ENCODE measurements around the gene KRTAP2-4. TPM values are rescaled to one million over a fixed set of nuclear protein-coding genes. Genes with fewer than 3 reads are reported as not detected.
"Not testable (repeated sequence)": the region's sequence is repeated elsewhere in the genome, so short reads cannot be mapped to it uniquely, and the experiment has no call there.

KRTAP2-4 gene
- total and polyA plus RNA-seq, 7 donors, result not detected

DNA sequence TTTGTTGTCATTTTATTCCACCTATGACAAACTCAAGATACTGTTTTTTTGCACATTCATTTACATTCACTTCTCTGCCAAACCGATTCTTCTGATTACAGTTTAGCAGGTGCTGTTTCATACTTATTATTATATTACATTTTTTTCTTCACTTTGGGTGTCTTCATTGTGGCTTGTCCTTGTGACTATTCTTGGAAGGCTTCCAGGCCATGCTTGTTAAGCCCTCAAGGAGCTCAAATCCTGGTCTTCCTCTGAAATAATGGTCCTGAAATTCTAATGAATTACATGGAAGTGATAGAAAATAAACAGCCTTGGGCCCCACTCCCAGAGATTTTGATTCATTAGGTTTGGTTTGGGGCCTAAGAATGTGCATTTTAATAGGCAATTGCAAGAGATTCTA lies 1.4 kb downstream of the KRTAP2-4 start:
- no peaks in the 10 kb centered on the region for H3K27me3 ChIP-seq
- no peak for DNase-seq
- no peak overlapping the region for H3K4me3 ChIP-seq
- H3K27ac ChIP-seq, result no peak overlapping the region
- no peaks in the 10 kb centered on the region for H3K36me3 ChIP-seq
- TF ChIP-seq POLR2A (IDR thresholded peaks at IDR 0.05), result no peak
- no peak for TF ChIP-seq POLR2AphosphoS5 (IDR thresholded peaks at IDR 0.05)
- TF ChIP-seq, protein P1, sequence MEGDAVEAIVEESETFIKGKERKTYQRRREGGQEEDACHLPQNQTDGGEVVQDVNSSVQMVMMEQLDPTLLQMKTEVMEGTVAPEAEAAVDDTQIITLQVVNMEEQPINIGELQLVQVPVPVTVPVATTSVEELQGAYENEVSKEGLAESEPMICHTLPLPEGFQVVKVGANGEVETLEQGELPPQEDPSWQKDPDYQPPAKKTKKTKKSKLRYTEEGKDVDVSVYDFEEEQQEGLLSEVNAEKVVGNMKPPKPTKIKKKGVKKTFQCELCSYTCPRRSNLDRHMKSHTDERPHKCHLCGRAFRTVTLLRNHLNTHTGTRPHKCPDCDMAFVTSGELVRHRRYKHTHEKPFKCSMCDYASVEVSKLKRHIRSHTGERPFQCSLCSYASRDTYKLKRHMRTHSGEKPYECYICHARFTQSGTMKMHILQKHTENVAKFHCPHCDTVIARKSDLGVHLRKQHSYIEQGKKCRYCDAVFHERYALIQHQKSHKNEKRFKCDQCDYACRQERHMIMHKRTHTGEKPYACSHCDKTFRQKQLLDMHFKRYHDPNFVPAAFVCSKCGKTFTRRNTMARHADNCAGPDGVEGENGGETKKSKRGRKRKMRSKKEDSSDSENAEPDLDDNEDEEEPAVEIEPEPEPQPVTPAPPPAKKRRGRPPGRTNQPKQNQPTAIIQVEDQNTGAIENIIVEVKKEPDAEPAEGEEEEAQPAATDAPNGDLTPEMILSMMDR (IDR thresholded peaks at IDR 0.05), result no peak
- TF ChIP-seq EP300 (IDR thresholded peaks at IDR 0.05), result no peak
- peaks cover 0 to 20% (median 9%) of the 10 kb centered on the region in 4 donors for H3K4me1 ChIP-seq
- H3K9me3 ChIP-seq, result no peaks in the 10 kb centered on the region
- intact Hi-C loops (cut with DNase I), result no loop called here
- 64 to 65% methylated on average over 1 of the region's 1 CpG for WGBS, 2 donors

DNA sequence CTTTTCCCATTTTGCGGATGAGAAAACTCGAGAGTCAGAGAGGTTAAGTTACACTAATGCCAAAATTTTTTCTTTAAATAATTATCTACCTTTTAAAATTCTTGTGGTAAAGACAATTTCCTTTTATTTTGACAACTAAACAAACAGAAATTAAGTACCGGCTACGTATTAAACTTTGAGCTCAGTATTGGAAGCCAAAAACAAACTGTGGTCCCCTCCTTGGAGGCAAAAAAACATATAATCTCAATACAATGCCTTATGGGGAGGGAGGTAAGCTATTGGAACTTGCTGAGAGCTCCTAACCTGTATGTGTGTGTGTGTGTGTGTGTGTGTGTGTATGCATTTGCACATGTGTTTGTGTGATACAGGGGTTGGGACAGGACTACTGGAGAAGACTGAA lies 2.2 kb downstream of the KRTAP2-4 start:
- no peak overlapping the region for H3K27ac ChIP-seq
- no peak for DNase-seq
- 61 to 72% methylated on average over 4 of the region's 4 CpGs for WGBS, 2 donors
- no peaks in the 10 kb centered on the region for H3K9me3 ChIP-seq
- H3K4me1 ChIP-seq, result peaks cover 0 to 21% (median 9%) of the 10 kb centered on the region in 4 donors
- no peak overlapping the region for H3K4me3 ChIP-seq
- no peaks in the 10 kb centered on the region for H3K27me3 ChIP-seq
- intact Hi-C loops (cut with DNase I), result no loop called here
- H3K36me3 ChIP-seq, result no peaks in the 10 kb centered on the region
- no peak for TF ChIP-seq POLR2A (IDR thresholded peaks at IDR 0.05)
- TF ChIP-seq EP300 (IDR thresholded peaks at IDR 0.05), result no peak
- no peak for TF ChIP-seq POLR2AphosphoS5 (IDR thresholded peaks at IDR 0.05)
- TF ChIP-seq, protein P1 (IDR thresholded peaks at IDR 0.05), result no peak

DNA sequence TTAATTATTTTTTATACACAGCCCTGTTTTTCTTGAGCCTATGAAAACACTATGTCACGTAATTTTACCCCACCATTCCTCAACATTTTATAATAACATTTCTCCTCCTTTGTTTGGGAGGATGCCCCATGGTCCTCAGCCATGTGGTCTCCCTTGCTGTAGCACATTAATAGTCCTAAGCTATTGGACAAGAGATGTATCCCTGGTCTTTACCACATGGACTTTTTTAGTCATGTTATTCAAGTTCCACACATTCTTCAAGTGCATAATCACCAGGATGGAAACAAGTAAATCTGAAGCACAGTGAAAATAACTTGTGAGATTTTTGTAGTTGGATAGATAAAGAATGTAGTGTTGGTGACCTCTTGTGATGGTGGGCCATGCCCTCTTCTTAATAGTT lies 3.7 kb downstream of the KRTAP2-4 start:
- TF ChIP-seq EP300 (IDR thresholded peaks at IDR 0.05), result no peak
- H3K27ac ChIP-seq, result no peak overlapping the region
- H3K4me1 ChIP-seq, result peaks cover 0 to 21% (median 9%) of the 10 kb centered on the region in 4 donors
- no peak for DNase-seq
- no peaks in the 10 kb centered on the region for H3K27me3 ChIP-seq
- no peaks in the 10 kb centered on the region for H3K9me3 ChIP-seq
- intact Hi-C loops (cut with DNase I), result no loop called here
- H3K36me3 ChIP-seq, result no peaks in the 10 kb centered on the region
- 63 to 76% methylated on average over 1 of the region's 1 CpG for WGBS, 2 donors
- H3K4me3 ChIP-seq, result no peak overlapping the region

DNA sequence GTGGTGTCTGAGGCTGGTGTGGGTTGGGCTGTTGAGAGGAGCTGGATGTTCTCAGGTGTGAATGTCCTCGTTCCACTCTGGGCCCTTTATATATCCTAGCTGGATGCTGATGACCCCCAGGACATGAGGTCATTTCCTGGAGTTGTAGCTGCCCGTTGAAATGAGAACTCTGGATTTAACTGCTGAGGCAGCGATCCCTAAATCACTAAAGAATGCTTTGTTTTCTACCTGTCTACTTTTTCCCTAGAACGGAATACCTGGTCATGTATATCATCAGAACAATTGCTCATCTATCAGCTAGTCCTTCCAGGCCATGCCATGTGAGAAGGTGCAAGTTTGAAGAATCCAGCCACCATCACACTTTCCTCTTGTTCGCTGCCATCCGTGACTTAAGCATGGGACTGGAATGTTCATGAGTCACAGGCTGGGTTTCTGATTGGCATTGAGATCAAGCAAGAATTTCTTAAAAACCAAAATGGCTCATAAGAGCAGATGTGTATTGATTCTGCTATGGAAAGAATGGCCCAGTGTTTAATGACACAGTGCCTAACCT lies 5.6 kb downstream of the KRTAP2-4 start, which contains the start of gene KRTAP2-3:
TSS of gene KRTAP2-3 (minus strand) at position 63 of the 553 bp plus-strand sequence. CDS start 64 bp downstream, outside the sequence.
- Histone ChIP-seq H3K27ac (no peak within 1 kb of the TSS), H3K4me1 (peaks cover 0 to 21% (median 9%) of the 10 kb centered on the region in 4 donors), H3K36me3 (no peaks in the 10 kb centered on the region), H3K27me3 (no peaks in the 10 kb centered on the region), H3K4me3 (no peak within 1 kb of the TSS), H3K9me3 (no peaks in the 10 kb centered on the region)
- intact Hi-C loops (cut with DNase I), result no loop called here
- DNase-seq, result no peak
- WGBS, 2 donors, result 69 to 70% methylated on average over 6 of the region's 6 CpGs
- no peak for TF ChIP-seq EP300 (IDR thresholded peaks at IDR 0.05)
- TF ChIP-seq, protein P1 (IDR thresholded peaks at IDR 0.05), result no peak
- TF ChIP-seq POLR2AphosphoS5 (IDR thresholded peaks at IDR 0.05), result no peak
- TF ChIP-seq POLR2A (IDR thresholded peaks at IDR 0.05), result no peak

DNA sequence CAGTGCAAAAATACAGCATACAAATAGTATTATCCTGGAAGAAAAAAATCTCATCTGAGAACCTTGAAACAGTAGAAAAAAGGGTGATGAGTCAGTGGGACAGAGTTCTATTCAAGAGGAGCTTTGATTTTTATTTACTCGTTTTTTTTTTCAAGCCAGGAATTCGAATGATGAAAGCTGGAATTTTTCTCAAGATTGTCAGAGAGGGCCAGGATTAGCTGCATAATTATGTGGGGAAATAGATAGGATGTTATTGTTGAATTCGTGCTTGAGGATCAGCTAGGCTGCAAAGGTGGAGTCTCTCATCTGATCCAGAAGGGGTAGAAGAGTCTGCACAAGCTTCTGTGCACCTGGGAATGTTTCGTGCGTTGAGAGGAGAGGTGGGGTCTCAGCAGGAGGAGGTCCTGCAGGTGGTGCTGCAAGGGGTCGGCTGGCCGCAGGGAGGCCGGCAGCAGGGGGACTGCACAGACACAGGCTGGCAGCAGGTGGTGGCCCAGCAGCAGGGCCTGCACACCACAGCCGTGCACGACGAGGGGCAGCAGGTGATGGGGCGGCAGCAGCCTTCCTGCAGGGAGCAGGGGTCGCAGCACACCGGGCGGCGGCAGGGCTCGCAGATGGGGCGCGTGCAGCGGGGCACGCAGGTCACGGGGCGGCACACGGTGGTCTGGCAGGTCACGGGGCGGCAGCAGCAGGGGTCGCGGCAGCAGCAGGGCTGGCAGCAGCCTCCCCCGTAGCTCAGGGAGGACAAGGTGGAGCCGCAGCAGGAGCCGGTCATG lies 6.2 kb downstream of the KRTAP2-4 start:
- peaks cover 0 to 21% (median 9%) of the 10 kb centered on the region in 4 donors for H3K4me1 ChIP-seq
- H3K4me3 ChIP-seq; H3K36me3 ChIP-seq; intact Hi-C loops (cut with DNase I); H3K27ac ChIP-seq; H3K27me3 ChIP-seq; H3K9me3 ChIP-seq; DNase-seq: not testable (repeated sequence)
- 39 to 53% methylated on average over 13 to 14 of the region's 31 CpGs for WGBS, 2 donors

All from sigmoid colon (tissue), 7 donors.